Sigmoid colon (tissue), 4 donors: Measurements from ENCODE around the gene PLPPR3.

Experiments
- CTCF ChIP-seq, 4 experiments: fragments of 450-650 bp in 3 of 4; fragments of 200-600 bp in 1 of 4; IDR thresholded peaks; one replicate each; pipeline ENCODE4 v1.5.1; 2016 to 2019; ENCODE audit warnings: antibody characterized with exemption in 4 of 4, mild to moderate bottlenecking in 3 of 4, moderate library complexity in 2 of 4
- EP300 ChIP-seq, 4 donors: sonication (generic); formaldehyde crosslinking; IDR thresholded peaks; one replicate each; pipeline ENCODE4 v1.6.1; 2017; ENCODE audit warnings: antibody characterized with exemption in 4 of 4
- POLR2A ChIP-seq, 2 donors: fragments of 450-650 bp; IDR thresholded peaks; one replicate each; pipeline ENCODE4 v1.6.1; 2016; ENCODE audit warnings: antibody characterized with exemption in 2 of 2, mild to moderate bottlenecking in 2 of 2, moderate library complexity in 2 of 2
- POLR2AphosphoS5 ChIP-seq, 4 donors: sonication (generic); formaldehyde crosslinking; IDR thresholded peaks; one replicate each; pipeline ENCODE4 v1.6.1; 2017; ENCODE audit warnings: antibody characterized with exemption in 4 of 4

GRCh38 chr19:812049-812746 lies 9.6 kb downstream of the PLPPR3 start:
- TF ChIP-seq CTCF (IDR thresholded peaks at IDR 0.05) (no peak), EP300 (IDR thresholded peaks at IDR 0.05) (no peak), POLR2A (IDR thresholded peaks at IDR 0.05) (no peak), POLR2AphosphoS5 (IDR thresholded peaks at IDR 0.05) (no peak)
